Measurements from ENCODE around the gene ARHGEF4. TPM values are rescaled to one million over a fixed set of nuclear protein-coding genes. Genes with fewer than 3 reads are reported as not detected.
A peak's percentile ranks its signal among the peaks of the same experiment; 100 is the strongest.

Gene ARHGEF4
- total RNA-seq, 1 experiment from 2014 or later = 26.6 TPM

DNA sequence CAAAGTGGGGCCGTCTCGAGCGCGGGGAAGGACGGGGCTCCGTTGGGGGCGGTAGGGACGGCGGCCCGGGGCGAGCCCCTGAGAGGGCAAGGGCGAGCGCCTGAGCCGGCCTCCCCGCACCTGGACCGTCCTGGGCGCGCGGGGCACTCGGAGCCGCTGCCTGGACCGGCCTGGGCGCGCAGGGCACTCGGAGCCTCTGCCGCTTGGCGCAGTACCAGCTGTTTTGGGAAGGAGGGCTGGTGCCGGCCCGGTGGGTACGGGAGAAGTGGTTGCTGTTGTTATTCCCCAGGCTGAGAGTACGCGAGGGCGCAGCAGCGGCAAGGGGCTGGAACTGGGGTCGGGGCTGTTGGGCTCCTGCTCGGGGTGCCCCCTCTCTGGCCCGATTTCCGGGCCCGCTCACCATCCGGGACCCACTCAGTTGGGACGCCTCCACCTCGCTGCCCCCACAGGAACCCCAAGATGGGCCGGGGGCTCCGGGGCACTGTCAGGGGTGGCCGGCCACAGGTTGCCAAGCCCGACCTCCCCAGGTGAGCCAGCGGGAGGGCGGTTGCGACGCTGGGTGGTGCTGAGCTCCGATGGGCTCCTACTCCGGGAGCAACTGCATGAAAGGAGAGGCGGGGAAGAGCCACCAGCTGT is 579 bp downstream of the ARHGEF4 start:
- no peak for TF ChIP-seq SP1 (IDR thresholded peaks at IDR 0.05; ENCODE audit: low read depth)
- TF ChIP-seq ZFX (IDR thresholded peaks at IDR 0.05) = peak; percentile 52
- intact Hi-C loops (cut with micrococcal nuclease) = no loop called here
- Histone ChIP-seq H3K9ac (ENCODE audit: low read length) (peak overlapping the region; percentile 78), H3K79me2 (ENCODE audit: insufficient read depth, low read length) (peaks cover 42% of the 10 kb centered on the region; the same call in 1 of the 2 replicates), H4K20me1 (ENCODE audit: insufficient read depth) (no peaks in the 10 kb centered on the region), H3K36me3 (ENCODE audit: control insufficient read depth in 1 of 2, insufficient read depth in 2 of 2, low read length in 2 of 2) (no peaks in the 10 kb centered on the region), H2AFZ (ENCODE audit: low read depth, low read length, poor library complexity, severe bottlenecking) (no peak overlapping the region), H3K4me1 (ENCODE audit: control insufficient read depth in 1 of 2, insufficient read depth in 2 of 2, low read length in 2 of 2) (peaks cover 12% of the 10 kb centered on the region in 2 experiments; a peak in 3 of 4 replicates), H3K27ac (ENCODE audit: low read depth, low read length) (peak overlapping the region; percentile 75), H3K27me3 (ENCODE audit: insufficient read depth, low read length) (no peaks in the 10 kb centered on the region), H3K9me3 (ENCODE audit: control insufficient read depth in 1 of 2, insufficient read depth in 1 of 2, low read depth in 1 of 2, low read length in 2 of 2) (no peaks in the 10 kb centered on the region), H3K4me2 (ENCODE audit: low read length) (peak overlapping the region; percentile 96), H3K9me2 (ENCODE audit: insufficient read depth) (no peaks in the 10 kb centered on the region), H3K4me3 (replicated peaks in 1 of 2; ENCODE audit: low read depth in 1 of 2, low read length in 2 of 2) (peak overlapping the region; percentile 80 to 87)
- DNase-seq (ENCODE audit: low read depth, low spot score) (no peak), ATAC-seq (peak; percentile 51)
- CTCF ChIA-PET = no interaction called here
- POLR2A ChIA-PET = no interaction called here
- no TSS peak for BruUV-seq (replicated peaks)
- RAD21 ChIA-PET (ENCODE audit: low non-redundant PET in 1 of 2, low total read pairs in 2 of 2, uncharacterized antibody in 2 of 2, unreplicated experiment in 2 of 2) = no interaction called here

- no peak for DNase-seq (ENCODE audit: low read depth, low spot score)
- POLR2A ChIA-PET = no interaction called here
- Histone ChIP-seq H3K36me3 (ENCODE audit: control insufficient read depth in 1 of 2, insufficient read depth in 2 of 2, low read length in 2 of 2) (no peaks in the 10 kb centered on the region), H3K9me3 (ENCODE audit: control insufficient read depth in 1 of 2, insufficient read depth in 1 of 2, low read depth in 1 of 2, low read length in 2 of 2) (no peaks in the 10 kb centered on the region), H3K27me3 (ENCODE audit: insufficient read depth, low read length) (no peaks in the 10 kb centered on the region), H3K9me2 (ENCODE audit: insufficient read depth) (no peaks in the 10 kb centered on the region), H2AFZ (ENCODE audit: low read depth, low read length, poor library complexity, severe bottlenecking) (no peak overlapping the region), H3K9ac (ENCODE audit: low read length) (peak overlapping the region; percentile 78), H4K20me1 (ENCODE audit: insufficient read depth) (no peaks in the 10 kb centered on the region), H3K4me3 (replicated peaks in 1 of 2; ENCODE audit: low read depth in 1 of 2, low read length in 2 of 2) (peak overlapping the region; percentile 80 to 87), H3K79me2 (ENCODE audit: insufficient read depth, low read length) (peaks cover 48% of the 10 kb centered on the region; the same call in 1 of the 2 replicates), H3K4me1 (ENCODE audit: control insufficient read depth in 1 of 2, insufficient read depth in 2 of 2, low read length in 2 of 2) (peaks cover 12% of the 10 kb centered on the region in 2 experiments; a peak in 3 of 4 replicates), H3K4me2 (ENCODE audit: low read length) (peak overlapping the region; percentile 96), H3K27ac (ENCODE audit: low read depth, low read length) (no peak overlapping the region)
- RAD21 ChIA-PET (ENCODE audit: low non-redundant PET in 1 of 2, low total read pairs in 2 of 2, uncharacterized antibody in 2 of 2, unreplicated experiment in 2 of 2) = no interaction called here
- CTCF ChIA-PET = no interaction called here
- BruUV-seq (replicated peaks) = no TSS peak
- no peak for ATAC-seq
- intact Hi-C loops (cut with micrococcal nuclease) = no loop called here
- TF ChIP-seq SIN3A (IDR thresholded peaks at IDR 0.05; ENCODE audit: low read depth) (no peak), EZH2 (IDR thresholded peaks at IDR 0.05) (no peak), ZNF274 (IDR thresholded peaks at IDR 0.05; ENCODE audit: low read depth, low read length) (no peak), JUND (IDR thresholded peaks at IDR 0.05) (no peak), POLR2A (IDR thresholded peaks at IDR 0.05; ENCODE audit: borderline replicate concordance, extremely low read depth, insufficient read depth, insufficient read length) (no peak), POLR2AphosphoS5 (IDR thresholded peaks at IDR 0.05; ENCODE audit: low read depth, low read length) (no peak), ELF1 (IDR thresholded peaks at IDR 0.05; ENCODE audit: borderline replicate concordance, low read depth) (no peak), EGR1 (IDR thresholded peaks at IDR 0.05; ENCODE audit: low read depth) (no peak), CEBPB (IDR thresholded peaks at IDR 0.05; ENCODE audit: low read depth) (no peak), CBX3 (IDR thresholded peaks at IDR 0.05; ENCODE audit: low read depth) (no peak), SRF (IDR thresholded peaks at IDR 0.05; ENCODE audit: low read depth) (no peak), RAD21 (IDR thresholded peaks at IDR 0.05; ENCODE audit: low read depth) (no peak), FOSL1 (IDR thresholded peaks at IDR 0.05; ENCODE audit: low read depth) (no peak), TCF7L2 (IDR thresholded peaks at IDR 0.05; ENCODE audit: borderline replicate concordance, extremely low read depth, insufficient read depth, insufficient read length) (no peak), SP1 (IDR thresholded peaks at IDR 0.05; ENCODE audit: low read depth) (no peak)
- TF ChIP-seq, protein P1, sequence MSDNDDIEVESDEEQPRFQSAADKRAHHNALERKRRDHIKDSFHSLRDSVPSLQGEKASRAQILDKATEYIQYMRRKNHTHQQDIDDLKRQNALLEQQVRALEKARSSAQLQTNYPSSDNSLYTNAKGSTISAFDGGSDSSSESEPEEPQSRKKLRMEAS (IDR thresholded peaks at IDR 0.05) = no peak
- TF ChIP-seq, protein P2, sequence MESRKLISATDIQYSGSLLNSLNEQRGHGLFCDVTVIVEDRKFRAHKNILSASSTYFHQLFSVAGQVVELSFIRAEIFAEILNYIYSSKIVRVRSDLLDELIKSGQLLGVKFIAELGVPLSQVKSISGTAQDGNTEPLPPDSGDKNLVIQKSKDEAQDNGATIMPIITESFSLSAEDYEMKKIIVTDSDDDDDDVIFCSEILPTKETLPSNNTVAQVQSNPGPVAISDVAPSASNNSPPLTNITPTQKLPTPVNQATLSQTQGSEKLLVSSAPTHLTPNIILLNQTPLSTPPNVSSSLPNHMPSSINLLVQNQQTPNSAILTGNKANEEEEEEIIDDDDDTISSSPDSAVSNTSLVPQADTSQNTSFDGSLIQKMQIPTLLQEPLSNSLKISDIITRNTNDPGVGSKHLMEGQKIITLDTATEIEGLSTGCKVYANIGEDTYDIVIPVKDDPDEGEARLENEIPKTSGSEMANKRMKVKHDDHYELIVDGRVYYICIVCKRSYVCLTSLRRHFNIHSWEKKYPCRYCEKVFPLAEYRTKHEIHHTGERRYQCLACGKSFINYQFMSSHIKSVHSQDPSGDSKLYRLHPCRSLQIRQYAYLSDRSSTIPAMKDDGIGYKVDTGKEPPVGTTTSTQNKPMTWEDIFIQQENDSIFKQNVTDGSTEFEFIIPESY (IDR thresholded peaks at IDR 0.05; ENCODE audit: extremely low read depth, insufficient replicate concordance, low read length) = no peak
- TF ChIP-seq, protein P3, sequence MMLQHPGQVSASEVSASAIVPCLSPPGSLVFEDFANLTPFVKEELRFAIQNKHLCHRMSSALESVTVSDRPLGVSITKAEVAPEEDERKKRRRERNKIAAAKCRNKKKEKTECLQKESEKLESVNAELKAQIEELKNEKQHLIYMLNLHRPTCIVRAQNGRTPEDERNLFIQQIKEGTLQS (IDR thresholded peaks at IDR 0.05) = no peak
These were observed 1.3 kb downstream of the ARHGEF4 start for GRCh38 chr2:130837811-130838565.

Measured in HCT116 (cell line).